Stimulated activated CD4-positive, alpha-beta T cell treated with anti-CD3 and anti-CD28 coated beads, Interleukin-2, amount 100 ng/mL, for 4 hours (primary cell): ENCODE measurements around the gene ZNF689.
A peak's percentile ranks its signal among the peaks of the same experiment; 100 is the strongest.

Source experiments
- DNase-seq: peaks from one replicate; pipeline ENCODE4 v3.0.0-alpha.2; 2020; ENCODE audit warnings: low read depth

Gene ZNF689

GRCh38 chr16:30562021-30562420 lies 48.2 kb downstream of the ZNF689 start:
- DNase-seq: no peak

- DNase-seq: no peak
Observed at GRCh38 chr16:30561089-30561816, 48.9 kb downstream of the ZNF689 start.

- DNase-seq: no peak
Observed at GRCh38 chr16:30559690-30560089, 50.5 kb downstream of the ZNF689 start.

GRCh38 chr16:30558789-30559377 lies 51.3 kb downstream of the ZNF689 start:
- DNase-seq: no peak

- peak; percentile 97 for DNase-seq
Observed at GRCh38 chr16:30557957-30558788, 52.0 kb downstream of the ZNF689 start, which contains the start of gene ZNF764. TSS of gene ZNF764 (minus strand) at chr16:30558374. CDS start at chr16:30558182, 192 bp downstream.

DNA sequence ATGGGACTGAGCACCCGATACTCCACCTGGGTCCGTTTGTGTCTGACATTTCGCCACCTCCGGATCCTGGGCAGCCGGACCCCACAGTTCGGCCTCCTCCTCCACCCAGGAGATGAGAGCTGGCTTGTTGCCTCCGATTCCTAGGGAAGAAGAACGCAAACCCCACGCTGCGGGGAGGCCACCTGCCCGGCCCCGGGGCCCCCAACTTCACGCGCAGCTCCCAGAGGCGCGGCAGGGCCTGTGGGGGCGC lies 52.6 kb downstream of the ZNF689 start:
- DNase-seq: no peak

DNA sequence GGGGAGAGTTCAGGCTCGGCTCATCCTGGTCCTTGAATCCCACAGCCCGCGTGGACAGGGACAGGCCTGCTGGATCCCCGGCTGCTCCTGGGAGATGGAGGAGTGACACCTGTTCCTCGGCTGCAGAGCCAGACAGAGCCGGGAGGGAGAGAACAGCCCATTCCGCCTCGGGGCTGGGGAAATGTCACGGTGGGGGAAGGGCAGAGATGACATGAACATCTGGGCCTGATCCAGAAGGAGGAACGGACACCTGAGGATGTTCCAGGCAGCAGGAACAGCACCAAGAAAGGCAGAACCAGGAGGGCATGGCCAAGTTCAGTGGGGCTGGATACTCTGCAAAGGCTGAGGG lies 54.1 kb downstream of the ZNF689 start:
- DNase-seq: no peak

DNA sequence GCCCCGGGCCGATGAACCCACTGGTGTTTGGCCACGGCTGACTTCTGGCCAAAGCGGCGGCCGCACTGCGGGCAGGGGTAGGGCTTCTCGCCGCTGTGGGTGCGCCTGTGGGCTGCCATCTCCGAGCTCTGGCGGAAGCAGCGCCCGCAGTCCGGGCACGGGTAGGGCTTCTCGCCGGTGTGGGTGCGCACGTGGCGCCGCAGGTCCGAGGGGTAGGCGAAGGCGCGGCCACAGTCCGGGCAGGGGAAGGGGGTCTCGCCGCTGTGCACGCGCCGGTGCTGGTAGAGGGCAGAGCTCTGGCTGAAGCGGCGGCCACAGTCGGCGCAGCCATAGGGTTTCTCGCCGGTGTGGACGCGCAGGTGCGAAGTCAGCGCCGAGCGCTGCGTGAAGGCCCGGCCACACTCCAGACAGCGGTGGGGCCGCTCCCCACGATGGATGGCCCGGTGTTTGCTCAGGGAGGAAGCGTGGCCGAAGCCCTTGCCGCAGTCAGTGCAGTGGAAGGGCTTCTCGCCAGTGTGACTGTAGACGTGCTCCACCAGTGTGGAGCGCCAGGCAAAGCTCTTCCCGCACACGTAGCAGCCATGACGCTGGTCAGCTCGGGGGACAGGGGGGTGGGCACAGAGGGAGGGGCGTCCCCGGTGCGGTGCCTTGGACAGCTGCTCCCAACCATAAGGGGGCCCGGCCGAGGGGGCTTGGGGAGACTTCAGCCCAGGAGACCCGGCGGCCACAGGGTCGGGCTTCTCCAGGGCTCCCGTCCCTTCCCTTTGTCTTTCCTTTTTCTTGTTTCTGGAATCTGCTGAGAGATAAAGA lies 54.7 kb downstream of the ZNF689 start:
- no peak for DNase-seq

- DNase-seq: no peak
Observed at GRCh38 chr16:30554557-30555314, 55.5 kb downstream of the ZNF689 start.

DNA sequence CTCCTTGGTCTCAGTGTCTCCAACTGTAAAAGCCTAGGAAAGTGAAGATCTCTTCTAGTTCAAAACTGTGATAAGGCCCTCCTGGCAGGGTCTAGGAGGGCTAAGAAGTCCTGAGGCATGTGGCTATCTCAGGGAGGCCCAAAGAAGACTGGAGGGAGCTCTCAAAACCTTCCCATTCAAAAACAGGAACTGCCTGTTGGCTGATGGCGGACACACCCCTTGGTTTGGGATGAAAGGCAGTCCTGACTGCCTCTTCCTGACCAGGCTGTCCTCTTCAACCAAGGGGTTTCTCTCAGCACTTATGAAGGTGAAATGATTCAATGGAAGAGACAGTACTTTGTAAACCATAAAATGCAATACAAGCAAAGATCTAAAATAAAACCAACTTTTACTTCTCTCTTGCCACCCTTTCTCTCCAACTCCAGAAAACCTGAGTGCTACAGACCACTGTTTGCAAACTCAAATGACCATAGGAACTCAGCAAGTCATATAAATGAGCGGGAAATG lies 56.7 kb downstream of the ZNF689 start:
- no peak for DNase-seq

DNA sequence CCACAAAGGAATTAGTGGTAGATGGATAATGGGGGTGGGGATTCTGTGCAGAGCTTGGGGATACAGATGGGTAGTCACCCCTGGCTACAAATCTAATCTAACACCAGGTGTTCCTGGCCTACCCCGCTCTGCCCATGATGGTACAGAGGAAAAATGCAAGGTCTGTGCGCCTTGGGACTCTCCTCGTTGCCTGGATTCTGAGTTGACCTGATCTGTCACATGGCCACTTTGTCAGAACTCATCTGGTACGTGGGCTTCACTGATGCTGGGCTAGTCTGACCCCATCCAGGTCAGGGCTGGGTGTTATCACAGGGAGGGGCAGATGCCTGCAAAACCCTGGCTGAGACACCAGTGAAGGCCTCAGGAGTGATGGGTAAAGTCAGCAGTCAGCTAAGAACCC lies 57.2 kb downstream of the ZNF689 start:
- no peak for DNase-seq
